OCI-LY7 (cell line): ENCODE measurements around the gene MYH8.

ENCODE experiments used
- CTCF ChIP-seq: fragments of 200-600 bp; sonication (generic); conservative IDR thresholded peaks from 2 replicates; pipeline ENCODE4 v1.5.1; 2014; ENCODE audit warnings: mild to moderate bottlenecking, antibody characterized with exemption, low read length, moderate library complexity, mixed read lengths
- EZH2phosphoT487 ChIP-seq: fragments of 200-600 bp; sonication (generic); IDR thresholded peaks from 2 replicates; pipeline ENCODE4 v1.6.1; 2018; ENCODE audit warnings: low read depth, borderline replicate concordance, mild to moderate bottlenecking, mixed run types, antibody characterized with exemption, low read length, moderate library complexity, mixed read lengths

- TF ChIP-seq CTCF (no peak), EZH2phosphoT487 (no peak)
These were observed 36.2 kb upstream of the MYH8 start for GRCh38 chr17:10457952-10458351.
